GM15510 (cell line): ENCODE data around the gene ZMIZ1.

Source experiments
- POLR2A ChIP-seq: IDR thresholded peaks from 3 replicates; pipeline ENCODE4 v1.6.1; 2011; ENCODE audit warnings: borderline replicate concordance; ENCODE audit not compliant: insufficient read length; ENCODE audit errors: extremely low read depth

Gene ZMIZ1

GRCh38 chr10:79152423-79152817 lies 83.7 kb downstream of the ZMIZ1 start:
- no peak for TF ChIP-seq POLR2A

GRCh38 chr10:79153745-79154144 lies 85.0 kb downstream of the ZMIZ1 start:
- TF ChIP-seq POLR2A = no peak

- no peak for TF ChIP-seq POLR2A
These were observed 86.7 kb downstream of the ZMIZ1 start for GRCh38 chr10:79155301-79156081.

GRCh38 chr10:79156334-79157274 lies 87.8 kb downstream of the ZMIZ1 start:
- no peak for TF ChIP-seq POLR2A

GRCh38 chr10:79158004-79158340 lies 89.2 kb downstream of the ZMIZ1 start:
- TF ChIP-seq POLR2A = no peak

- TF ChIP-seq POLR2A = no peak
These were observed 89.8 kb downstream of the ZMIZ1 start for GRCh38 chr10:79158402-79159097.

GRCh38 chr10:79159141-79159651 lies 90.4 kb downstream of the ZMIZ1 start:
- TF ChIP-seq POLR2A = no peak

GRCh38 chr10:79159785-79160184 lies 91.0 kb downstream of the ZMIZ1 start:
- TF ChIP-seq POLR2A = no peak

- no peak for TF ChIP-seq POLR2A
These were observed 91.4 kb downstream of the ZMIZ1 start for GRCh38 chr10:79160191-79160590.

GRCh38 chr10:79161557-79161956 lies 92.8 kb downstream of the ZMIZ1 start:
- TF ChIP-seq POLR2A = no peak

GRCh38 chr10:79162022-79162421 lies 93.3 kb downstream of the ZMIZ1 start:
- TF ChIP-seq POLR2A = no peak

GRCh38 chr10:79162861-79163665 lies 94.3 kb downstream of the ZMIZ1 start:
- no peak for TF ChIP-seq POLR2A

GRCh38 chr10:79163666-79163975 lies 94.9 kb downstream of the ZMIZ1 start:
- TF ChIP-seq POLR2A = no peak

- no peak for TF ChIP-seq POLR2A
These were observed 95.3 kb downstream of the ZMIZ1 start for GRCh38 chr10:79164075-79164474.

- TF ChIP-seq POLR2A = no peak
These were observed 96.5 kb downstream of the ZMIZ1 start for GRCh38 chr10:79165070-79165778.

- TF ChIP-seq POLR2A = no peak
These were observed 97.6 kb downstream of the ZMIZ1 start for GRCh38 chr10:79166312-79166721.
